HG03432 (cell line): ENCODE measurements around the gene CGNL1.

Experiments used
- ATAC-seq: cut with Tn5 transposase; IDR thresholded peaks from one replicate; pipeline ENCODE4 v1.9.1; 2021; ENCODE audit warnings: mild to moderate bottlenecking, moderate library complexity; ENCODE audit not compliant: unreplicated experiment

Gene CGNL1, protein sequence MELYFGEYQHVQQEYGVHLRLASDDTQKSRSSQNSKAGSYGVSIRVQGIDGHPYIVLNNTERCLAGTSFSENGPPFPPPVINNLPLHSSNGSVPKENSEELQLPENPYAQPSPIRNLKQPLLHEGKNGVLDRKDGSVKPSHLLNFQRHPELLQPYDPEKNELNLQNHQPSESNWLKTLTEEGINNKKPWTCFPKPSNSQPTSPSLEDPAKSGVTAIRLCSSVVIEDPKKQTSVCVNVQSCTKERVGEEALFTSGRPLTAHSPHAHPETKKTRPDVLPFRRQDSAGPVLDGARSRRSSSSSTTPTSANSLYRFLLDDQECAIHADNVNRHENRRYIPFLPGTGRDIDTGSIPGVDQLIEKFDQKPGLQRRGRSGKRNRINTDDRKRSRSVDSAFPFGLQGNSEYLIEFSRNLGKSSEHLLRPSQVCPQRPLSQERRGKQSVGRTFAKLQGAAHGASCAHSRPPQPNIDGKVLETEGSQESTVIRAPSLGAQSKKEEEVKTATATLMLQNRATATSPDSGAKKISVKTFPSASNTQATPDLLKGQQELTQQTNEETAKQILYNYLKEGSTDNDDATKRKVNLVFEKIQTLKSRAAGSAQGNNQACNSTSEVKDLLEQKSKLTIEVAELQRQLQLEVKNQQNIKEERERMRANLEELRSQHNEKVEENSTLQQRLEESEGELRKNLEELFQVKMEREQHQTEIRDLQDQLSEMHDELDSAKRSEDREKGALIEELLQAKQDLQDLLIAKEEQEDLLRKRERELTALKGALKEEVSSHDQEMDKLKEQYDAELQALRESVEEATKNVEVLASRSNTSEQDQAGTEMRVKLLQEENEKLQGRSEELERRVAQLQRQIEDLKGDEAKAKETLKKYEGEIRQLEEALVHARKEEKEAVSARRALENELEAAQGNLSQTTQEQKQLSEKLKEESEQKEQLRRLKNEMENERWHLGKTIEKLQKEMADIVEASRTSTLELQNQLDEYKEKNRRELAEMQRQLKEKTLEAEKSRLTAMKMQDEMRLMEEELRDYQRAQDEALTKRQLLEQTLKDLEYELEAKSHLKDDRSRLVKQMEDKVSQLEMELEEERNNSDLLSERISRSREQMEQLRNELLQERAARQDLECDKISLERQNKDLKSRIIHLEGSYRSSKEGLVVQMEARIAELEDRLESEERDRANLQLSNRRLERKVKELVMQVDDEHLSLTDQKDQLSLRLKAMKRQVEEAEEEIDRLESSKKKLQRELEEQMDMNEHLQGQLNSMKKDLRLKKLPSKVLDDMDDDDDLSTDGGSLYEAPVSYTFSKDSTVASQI

GRCh38 chr15:57375827-57376695, at the start of gene CGNL1:
TSS of gene CGNL1 (plus strand) at chr15:57376505. CDS start at chr15:57438000, 61,495 bp downstream.
- no peak for ATAC-seq

GRCh38 chr15:57327985-57328471, 48.3 kb upstream of the CGNL1 start:
- no peak for ATAC-seq

- ATAC-seq: no peak
These were observed 47.8 kb upstream of the CGNL1 start for GRCh38 chr15:57328479-57328878.

GRCh38 chr15:57328897-57329296, 47.4 kb upstream of the CGNL1 start:
- no peak for ATAC-seq

GRCh38 chr15:57329582-57330367, 46.5 kb upstream of the CGNL1 start:
- no peak for ATAC-seq

- ATAC-seq: no peak
These were observed 45.5 kb upstream of the CGNL1 start for GRCh38 chr15:57330619-57331340.

DNA sequence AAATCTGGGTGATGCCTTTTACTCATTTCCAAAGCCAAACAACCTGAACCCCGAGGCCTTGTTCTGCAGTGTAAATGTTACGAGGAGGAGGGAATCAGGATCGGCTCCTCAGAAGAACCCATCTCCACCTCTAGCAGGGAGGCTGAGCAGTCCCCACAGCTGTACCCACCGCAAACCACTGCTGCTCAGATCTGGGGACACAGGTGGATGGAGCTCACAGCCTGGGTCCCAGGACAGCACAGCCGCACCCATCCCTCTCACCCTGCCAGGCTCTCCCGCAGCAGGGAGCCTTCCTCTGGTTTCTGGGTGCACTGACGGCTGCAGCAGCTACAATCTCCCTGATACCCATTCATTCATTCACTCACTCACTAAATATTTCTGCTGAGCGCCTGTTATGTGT, 44.0 kb upstream of the CGNL1 start:
- ATAC-seq: no peak

DNA sequence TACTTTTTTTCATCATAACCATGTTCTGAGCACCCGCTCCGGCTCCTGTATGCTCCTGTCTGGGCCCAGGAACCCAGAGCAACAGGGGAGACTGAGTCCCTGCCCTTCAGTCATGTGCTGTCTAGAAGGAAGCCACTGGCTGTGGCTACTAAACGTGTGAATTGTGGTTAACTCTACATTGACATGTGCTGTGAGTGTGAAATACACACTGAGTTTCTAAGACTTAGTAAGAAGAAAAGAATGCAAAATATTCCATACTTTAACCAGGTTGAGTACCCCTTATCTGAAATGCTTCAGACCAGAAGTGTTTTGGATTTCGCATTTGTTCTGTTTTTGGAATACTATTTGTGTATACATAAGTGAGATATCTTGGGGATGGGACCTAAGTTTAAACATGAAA, 42.8 kb upstream of the CGNL1 start:
- ATAC-seq: no peak

- no peak for ATAC-seq
These were observed 42.0 kb upstream of the CGNL1 start for GRCh38 chr15:57334257-57334656.

GRCh38 chr15:57335293-57335715, 41.0 kb upstream of the CGNL1 start:
- no peak for ATAC-seq

DNA sequence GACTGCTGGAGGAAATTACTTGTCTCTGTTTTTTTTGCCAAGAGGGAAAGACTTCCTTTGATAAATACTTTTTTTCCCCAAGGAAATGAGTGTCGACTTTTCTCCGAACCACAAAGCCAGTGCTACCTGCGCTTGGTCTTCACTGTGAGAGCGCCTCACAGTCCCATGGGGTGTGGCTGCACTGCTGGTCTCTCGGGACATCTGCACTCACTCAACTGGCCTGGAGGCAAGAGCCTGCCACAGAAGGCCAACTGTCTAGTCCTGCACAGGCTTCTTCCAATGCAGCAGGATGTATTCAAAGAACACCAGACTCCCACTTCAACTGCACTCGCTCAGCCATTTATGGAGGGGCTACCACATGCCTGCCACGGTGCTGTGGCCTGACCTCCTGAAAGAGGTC, 40.6 kb upstream of the CGNL1 start:
- no peak for ATAC-seq

DNA sequence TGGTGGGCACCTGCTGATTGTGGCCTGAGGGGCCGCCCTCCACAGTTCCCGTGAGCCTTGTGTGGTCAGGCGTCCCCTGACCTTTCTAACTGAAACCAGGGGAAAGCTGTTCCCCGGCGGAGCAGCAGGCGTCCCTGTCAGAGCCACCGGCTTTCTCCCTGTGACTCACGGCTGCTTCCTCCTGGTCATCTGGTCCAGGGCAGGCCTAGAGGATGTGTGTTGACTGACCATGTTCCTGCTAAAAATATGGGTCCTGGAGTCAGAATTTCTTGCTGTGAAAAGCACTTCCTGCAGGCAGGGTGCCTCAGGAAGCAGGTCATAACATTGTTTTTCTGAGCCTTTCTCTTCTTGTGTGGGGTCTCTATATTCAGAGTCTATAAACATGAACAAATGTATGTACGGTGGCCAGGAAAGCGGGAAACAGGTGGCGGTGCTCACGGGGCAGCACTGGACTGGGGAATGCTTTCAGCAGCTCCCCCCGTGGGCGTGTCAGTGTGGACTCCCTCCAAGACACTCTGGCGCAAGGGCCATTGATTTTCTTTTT, 38.4 kb upstream of the CGNL1 start:
- no peak for ATAC-seq

DNA sequence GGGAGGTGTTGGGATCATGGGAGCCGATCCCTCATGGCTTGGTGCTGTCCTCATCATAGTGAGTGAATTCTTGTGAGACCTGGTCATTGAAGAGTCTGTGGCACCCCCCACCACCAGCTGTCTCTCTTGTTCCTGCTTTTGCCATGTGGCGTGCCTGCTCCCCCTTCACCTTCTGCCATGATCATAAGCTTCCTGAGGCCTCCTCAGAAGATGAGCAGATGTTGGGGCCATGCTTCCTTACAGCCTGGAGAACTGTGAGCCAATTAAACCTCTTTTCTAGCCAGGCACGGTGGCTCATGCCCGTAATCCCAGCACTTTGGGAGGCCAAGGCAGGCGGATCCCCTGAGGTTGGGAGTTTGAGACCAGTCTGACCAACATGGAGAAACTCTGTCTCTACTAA, 37.0 kb upstream of the CGNL1 start:
- ATAC-seq: no peak

- ATAC-seq: no peak
These were observed 35.5 kb upstream of the CGNL1 start for GRCh38 chr15:57340682-57341259.

DNA sequence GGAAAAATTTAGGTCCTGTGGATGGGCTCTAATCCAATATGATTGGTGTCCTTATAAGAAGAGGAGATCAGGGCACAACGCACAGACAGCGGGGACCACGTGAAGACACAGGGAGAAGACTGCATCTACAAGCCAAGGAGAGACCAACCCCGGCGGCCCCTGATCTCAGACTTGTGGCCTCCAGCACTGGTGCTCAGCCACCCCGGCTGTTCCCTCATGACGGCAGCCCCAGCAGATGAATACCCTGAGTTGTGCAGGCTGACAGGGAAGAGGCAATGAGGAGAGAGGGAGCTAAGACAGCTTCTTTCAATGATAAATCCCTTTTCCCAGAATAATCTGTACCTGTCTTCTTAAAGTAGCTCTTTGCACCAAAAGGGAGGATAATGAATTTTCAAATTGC, 33.3 kb upstream of the CGNL1 start:
- no peak for ATAC-seq

DNA sequence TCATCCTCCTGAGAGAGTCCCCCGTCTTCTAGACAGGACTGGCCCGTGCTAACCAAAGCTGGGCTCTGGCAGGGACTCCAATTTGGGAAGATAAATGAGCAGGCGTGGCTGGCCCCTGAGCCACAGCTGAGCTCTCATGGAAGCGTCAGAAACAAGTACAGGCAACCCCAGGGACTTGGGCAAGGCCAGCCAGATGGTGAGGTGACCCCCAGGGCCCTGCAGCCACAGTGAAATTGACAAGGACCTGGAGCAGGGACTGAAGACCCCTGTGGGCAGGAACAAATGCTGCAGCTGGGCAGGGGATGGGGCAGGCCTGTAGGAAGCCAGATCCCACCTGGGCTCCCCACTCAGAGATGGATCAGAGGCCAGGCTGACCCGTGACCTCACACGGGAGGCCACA, 32.8 kb upstream of the CGNL1 start:
- no peak for ATAC-seq

DNA sequence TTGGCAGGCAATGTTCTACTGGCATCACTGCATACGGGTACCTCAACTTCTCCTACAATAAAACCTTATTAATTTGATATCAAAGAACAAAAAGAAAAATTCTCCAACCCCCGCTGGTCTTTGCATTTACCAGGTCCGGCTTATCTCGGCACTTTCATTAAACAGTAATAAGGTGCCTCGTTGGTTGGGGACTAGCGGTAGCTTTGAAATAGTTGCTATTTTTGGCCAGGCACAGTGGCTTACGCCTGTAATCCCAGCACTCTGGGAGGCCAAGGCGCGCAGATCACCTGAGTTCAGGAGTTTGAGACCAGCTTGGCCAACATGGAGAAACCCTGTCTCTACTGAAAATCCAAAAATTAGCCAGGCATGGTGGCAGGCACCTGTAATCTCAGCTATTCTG, 32.0 kb upstream of the CGNL1 start:
- ATAC-seq: no peak

- ATAC-seq: no peak
These were observed 30.7 kb upstream of the CGNL1 start for GRCh38 chr15:57345584-57345983.
